K562 (cell line): ENCODE results near the gene ROPN1L. TPM values are rescaled to one million over a fixed set of nuclear protein-coding genes. Genes with fewer than 3 reads are reported as not detected.

ENCODE experiments used
- ARID4B ChIP-seq: sonication (generic); formaldehyde crosslinking; IDR thresholded peaks from 2 replicates; pipeline ENCODE4 v1.8.0; 2022; ENCODE audit warnings: mild to moderate bottlenecking, missing genetic modification reagents
- CHD1 ChIP-seq: fragments of 200-600 bp; sonication (generic); IDR thresholded peaks from one replicate; pipeline ENCODE4 v1.6.1; 2012; ENCODE audit warnings: mild to moderate bottlenecking, moderate library complexity, low read length, inconsistent platforms
- DIDO1 ChIP-seq: fragments of 450-650 bp; IDR thresholded peaks from 2 replicates; pipeline ENCODE4 v1.6.1; 2016; ENCODE audit warnings: low read depth, missing biosample characterization, missing genetic modification characterization
- E4F1 ChIP-seq: fragments of 250-450 bp; sonication (Bioruptor Pico); IDR thresholded peaks from 2 replicates; pipeline ENCODE4 v1.5.0; 2021; ENCODE audit warnings: mild to moderate bottlenecking, borderline replicate concordance
- ETS1 ChIP-seq: conservative IDR thresholded peaks from 2 replicates; pipeline ENCODE4 v1.6.1; 2011; ENCODE audit warnings: low read depth, mild to moderate bottlenecking, low read length; ENCODE audit not compliant: control insufficient read depth
- KAT8 ChIP-seq: fragments of 450-650 bp; IDR thresholded peaks from 2 replicates; pipeline ENCODE4 v1.6.1; 2016; ENCODE audit warnings: low read depth, mild to moderate bottlenecking
- MAX ChIP-seq: sonication (generic); formaldehyde crosslinking; IDR thresholded peaks from 2 replicates; pipeline ENCODE4 v1.9.0; 2022; ENCODE audit warnings: mild to moderate bottlenecking, missing genetic modification reagents
- PHF20 ChIP-seq: fragments of 450-650 bp; IDR thresholded peaks from 2 replicates; pipeline ENCODE4 v1.6.1; 2018; ENCODE audit not compliant: partially characterized antibody
- ZC3H11A ChIP-seq: IDR thresholded peaks from 2 replicates; pipeline ENCODE4 v1.6.1; 2012; ENCODE audit warnings: low read depth, low read length, improper control_type of control experiment
- ZC3H8 ChIP-seq: fragments of 450-650 bp; IDR thresholded peaks from 2 replicates; pipeline ENCODE4 v1.6.1; 2017
- ZNF24 ChIP-seq: fragments of 450-650 bp; IDR thresholded peaks from 2 replicates; pipeline ENCODE4 v1.6.1; 2016
- ZNF592 ChIP-seq: fragments of 450-650 bp; IDR thresholded peaks from 2 replicates; pipeline ENCODE4 v1.6.1; 2017; ENCODE audit warnings: antibody characterized with exemption, mild to moderate bottlenecking
- polyA plus RNA-seq, 8 experiments: library from polyadenylated mRNA; depleted of rRNA in 4 of 8; stranded (reverse) in 5 of 8; unstranded in 3 of 8; fragments of >200 nt; fragmentation: Nextera tagmentation in 2 of 8; fragmentation: Illumina TruSeq in 1 of 8; extraction: Ambion mirVana in 2 of 8; extraction: Trizol in 1 of 8; gene quantifications; 2 replicates each; pipeline versions ENCODE4 v1.2.1 to v1.2.3, GENCODE V29; 2011 to 2014; ENCODE audit warnings: inconsistent platforms in 1 of 8, missing spikeins in 1 of 8
- total RNA-seq, 7 experiments: library from RNA; depleted of rRNA in 6 of 7; stranded (reverse); fragments of >200 nt in 6 of 7; fragmentation: Illumina TruSeq in 2 of 7; extraction: Trizol in 2 of 7; gene quantifications; 2 replicates each; pipeline versions ENCODE4 v1.2.1 to v1.2.3, GENCODE V29; 2011 to 2021; ENCODE audit warnings: low replicate concordance in 1 of 7

The ROPN1L gene
- total and polyA plus RNA-seq, 9 of the 15 experiments (the other 6 are each of a cell fraction or from before 2014, with no cell fraction given) = 0.04 to 0.85 (median 0.24) TPM; not detected in 3

GRCh38 chr5:10441083-10441991 lies at the start of gene ROPN1L (continued):
- TF ChIP-seq ARID4B = peak; percentile 84
- no peak for TF ChIP-seq ZC3H8
- TF ChIP-seq ETS1 = peak; percentile 80
- no peak for TF ChIP-seq DIDO1
- no peak for TF ChIP-seq E4F1 (CRISPR knock-in tag)
- no peak for TF ChIP-seq ZC3H11A
- TF ChIP-seq MAX (CRISPR knock-in tag) = peak; percentile 75
- no peak for TF ChIP-seq ZNF24
- no peak for TF ChIP-seq PHF20
- TF ChIP-seq KAT8 = no peak
- peak; percentile 83 for TF ChIP-seq CHD1
- TF ChIP-seq ZNF592 = peak; percentile 69; the same call in 1 of the 2 replicates
